Measurements from ENCODE around the gene HDAC3. TPM values are rescaled to one million over a fixed set of nuclear protein-coding genes. Genes with fewer than 3 reads are reported as not detected.

The HDAC3 gene
- total RNA-seq, 1 experiment from 2014 or later: 84.9 TPM

DNA sequence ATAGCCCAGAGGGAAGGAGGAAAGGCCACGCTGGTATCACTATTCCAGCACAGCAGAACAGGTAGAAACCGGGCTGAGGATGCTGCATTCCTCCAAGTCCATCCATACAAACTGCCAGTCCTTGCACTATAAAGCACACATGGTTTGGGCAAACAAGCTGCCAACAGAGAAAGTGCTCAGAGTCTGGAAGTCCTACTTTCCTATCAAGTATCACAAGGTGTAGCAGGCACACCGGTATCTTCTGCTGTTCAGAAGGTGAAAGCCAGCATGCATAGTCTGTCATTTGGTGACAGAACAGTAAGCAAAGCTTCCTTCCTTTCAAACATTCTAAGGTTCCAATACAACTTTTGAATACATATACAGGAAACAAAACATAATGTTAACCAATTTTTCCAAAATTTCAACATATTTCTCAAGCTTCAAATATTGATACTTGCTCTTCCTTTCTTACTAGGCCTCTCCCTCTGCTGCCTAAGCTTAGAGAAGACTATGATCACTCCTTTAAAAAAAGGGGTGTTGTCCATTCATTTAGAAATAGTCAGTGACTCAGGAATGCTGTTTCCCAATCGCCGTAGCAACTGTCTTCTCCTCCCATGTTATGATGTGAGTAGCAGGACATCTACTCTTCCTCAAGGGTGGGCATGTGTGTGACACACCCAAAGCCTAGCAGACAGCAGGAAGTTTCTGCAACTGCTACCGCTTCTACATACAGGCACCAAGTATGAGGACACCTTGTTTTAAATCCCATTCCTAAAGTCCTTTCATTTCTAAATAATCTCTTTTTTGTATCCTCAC, 32.5 kb downstream of the HDAC3 start:
- peak; percentile 71 for DNase-seq (ENCODE audit: low spot score)

DNA sequence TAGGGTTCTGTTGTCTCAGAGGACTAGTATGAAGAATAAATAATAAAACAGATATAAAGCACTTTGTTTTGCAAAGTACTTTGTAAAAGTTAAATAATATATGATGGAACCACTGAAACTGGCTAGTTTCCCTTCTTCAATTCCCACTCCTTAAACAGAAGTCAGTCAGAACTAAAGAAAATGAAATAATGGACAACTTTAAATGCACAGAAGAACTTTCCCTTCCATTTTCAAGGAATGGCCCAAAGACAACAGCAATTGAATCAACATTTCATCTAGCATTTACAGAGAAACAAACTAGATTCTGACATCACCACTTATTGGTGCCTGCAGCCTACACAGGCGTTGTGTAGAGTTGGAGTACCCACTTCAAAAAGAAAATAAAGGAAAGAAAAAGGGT, 34.0 kb downstream of the HDAC3 start:
- DNase-seq (ENCODE audit: low spot score): no peak

DNA sequence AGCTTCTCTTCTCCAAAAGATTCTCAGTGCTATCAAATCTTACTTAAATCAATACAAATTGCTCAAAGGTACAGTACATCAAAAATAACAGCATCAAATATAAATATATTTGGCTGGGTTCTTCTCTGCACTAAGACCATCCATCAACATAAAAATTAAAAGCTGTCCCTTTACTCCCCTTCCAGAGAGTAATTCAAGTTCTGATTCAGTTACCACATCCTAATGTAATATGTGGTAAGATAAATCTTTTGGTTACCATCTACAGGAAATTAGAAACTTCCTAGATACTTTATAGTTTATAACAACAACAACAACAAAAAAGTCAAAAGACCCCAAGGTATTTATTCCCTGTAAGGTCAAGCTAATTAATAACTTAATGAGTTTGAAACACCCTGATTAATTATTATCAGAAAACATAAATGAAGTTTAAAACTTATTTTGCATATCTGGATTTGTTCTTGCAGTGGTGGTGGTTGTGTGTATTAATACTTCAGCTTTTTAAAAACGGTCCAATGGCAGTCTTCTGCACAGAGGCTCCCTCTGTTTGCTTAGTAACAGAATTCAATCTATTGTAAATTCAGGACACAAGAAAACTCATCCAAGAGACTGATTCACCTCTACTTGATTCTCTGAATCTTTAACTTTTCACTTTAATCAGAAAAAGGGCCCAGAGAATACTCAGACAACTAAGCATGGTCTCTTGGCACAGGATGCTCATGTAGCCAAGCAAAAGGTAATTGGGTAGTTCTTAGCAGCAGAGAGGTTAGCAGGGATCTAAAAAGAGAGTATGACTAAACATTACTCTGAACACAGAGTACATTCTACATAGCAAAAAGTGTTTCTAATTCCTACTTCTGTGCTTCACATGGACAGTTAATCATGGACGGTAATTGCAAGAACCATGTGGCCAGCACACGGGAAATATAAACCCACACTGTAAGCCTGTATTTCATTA, 38.0 kb downstream of the HDAC3 start:
- DNase-seq (ENCODE audit: low spot score): no peak

DNA sequence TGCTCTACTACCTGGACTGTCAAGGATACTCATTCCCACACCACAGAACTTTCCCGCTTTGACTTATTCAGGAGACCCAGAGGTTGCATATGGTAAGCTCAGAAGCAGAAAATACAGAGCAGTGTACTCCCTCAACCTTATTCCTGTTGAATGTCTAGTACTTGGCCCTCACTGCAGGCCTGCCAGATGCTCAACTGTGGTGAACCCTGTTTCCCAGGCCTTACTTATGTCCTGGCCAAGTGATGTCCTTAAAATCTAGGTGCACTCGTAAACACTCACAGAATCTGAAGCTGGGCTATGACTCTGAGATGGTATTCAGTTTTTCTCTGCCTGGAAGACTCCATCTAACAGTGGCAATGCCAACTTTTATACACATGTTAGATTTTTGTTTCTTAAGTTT, 38.8 kb downstream of the HDAC3 start:
- DNase-seq (ENCODE audit: low spot score): no peak

DNA sequence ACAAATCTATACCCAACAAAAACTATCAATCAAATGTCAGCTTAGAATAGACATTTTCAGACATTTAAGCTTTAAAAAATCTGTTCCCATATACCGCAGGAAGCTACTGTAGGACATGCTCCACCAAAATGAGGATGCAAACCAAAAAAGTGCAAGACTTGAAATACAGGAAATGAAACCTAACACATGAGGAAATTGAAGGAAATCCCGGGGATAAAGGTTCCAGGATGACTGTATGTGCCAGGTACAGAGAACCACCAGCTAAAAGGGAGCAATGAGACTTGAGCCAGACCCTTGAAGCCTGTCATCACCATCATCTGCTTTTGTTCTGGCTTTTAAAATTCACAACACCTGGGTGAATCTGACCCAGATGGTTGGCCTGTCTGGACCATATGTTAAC, 39.3 kb downstream of the HDAC3 start:
- DNase-seq (ENCODE audit: low spot score): no peak

DNA sequence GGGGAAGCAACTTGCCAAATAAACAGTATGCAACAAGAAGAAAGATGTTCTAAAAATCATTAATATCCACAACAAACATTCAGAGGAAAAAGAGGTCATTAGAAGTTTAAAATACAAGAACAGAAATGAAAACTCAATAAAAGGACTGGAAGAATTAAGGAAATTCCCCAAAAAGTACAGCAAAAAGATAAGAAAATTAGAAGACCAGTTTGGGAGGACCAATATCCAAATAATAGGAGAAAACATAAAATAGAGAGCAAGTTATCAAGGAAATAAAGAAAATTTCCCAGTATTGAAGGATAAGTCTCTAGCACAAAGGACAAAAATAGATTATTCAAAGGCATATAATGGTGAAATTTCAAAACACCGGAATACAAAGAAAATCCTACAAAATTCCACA, 39.8 kb downstream of the HDAC3 start:
- DNase-seq (ENCODE audit: low spot score): no peak

DNA sequence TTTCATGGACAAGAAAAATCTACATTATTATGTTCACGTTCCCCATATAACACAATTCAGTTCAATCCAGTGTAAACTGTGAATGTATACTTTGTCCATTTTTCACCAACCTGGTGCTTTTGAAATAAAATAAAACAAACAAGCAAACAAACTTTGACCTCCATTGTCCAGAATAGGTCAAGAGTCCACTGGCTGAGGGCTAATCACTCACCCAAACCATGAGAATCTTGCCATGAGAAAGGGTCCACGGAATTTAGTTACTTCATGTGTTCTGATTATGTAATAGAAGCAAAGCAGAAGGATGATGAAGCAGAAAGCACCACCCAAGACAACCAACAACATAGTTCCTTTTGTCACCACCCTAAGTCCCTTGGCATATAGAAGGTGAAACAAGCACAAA, 46.5 kb downstream of the HDAC3 start:
- DNase-seq (ENCODE audit: low spot score): no peak

DNA sequence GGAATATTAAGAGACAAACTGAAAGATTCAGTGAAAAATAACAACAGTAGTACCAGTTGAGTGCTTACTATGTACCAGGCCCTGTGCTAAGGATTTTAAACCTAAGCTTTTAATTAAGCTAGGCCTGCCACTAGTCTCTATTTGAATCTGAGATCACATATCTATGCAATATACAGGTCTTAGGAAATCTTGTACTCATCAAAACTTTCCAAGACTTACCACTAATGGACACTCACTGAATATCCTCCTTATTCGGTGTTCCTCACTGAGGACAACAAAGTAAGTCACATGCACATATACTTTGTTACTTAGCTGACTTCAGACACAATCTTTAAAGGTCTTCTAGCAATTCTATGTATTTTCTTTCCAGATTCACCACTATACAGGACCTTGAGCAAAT, 50.4 kb downstream of the HDAC3 start:
- no peak for DNase-seq (ENCODE audit: low spot score)

DNA sequence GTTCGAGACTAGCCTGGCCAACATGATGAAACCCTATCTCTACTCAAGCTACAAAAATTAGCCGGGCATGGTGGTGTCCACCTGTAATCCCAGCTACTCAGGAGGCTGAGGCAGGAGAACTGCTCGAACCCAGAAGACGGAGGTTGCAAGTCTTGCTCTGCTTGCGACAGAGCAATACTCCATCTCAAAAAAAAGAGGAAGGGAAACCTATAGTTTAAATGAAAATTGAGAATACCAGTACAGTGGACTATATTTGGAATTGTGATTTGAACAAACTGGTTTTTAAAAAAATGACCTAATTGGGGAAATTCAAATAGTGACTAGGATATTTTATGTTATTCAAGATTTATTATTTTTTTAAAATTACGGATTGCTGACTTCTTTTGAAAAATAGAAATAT, 51.1 kb downstream of the HDAC3 start:
- DNase-seq (ENCODE audit: low spot score): no peak

DNA sequence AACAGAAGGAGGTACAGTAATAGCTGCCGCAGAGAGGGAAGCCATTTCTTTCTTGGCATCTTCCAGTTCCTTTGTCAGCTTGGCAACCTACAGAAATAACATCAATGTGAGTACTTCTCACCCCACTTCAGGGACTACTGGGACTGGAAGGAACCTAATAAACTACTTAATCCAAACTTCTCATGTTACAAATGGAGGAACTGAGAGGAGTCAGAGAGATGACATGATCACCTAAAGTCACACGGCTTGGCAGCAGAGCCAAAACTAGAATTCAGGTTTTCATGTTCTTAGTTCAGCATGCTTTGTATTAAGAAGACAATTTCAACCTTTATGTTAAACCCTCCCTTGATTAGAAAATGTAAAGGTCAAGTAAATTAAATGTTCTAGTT, 62.5 kb downstream of the HDAC3 start:
- no peak for DNase-seq (ENCODE audit: low spot score)

DNA sequence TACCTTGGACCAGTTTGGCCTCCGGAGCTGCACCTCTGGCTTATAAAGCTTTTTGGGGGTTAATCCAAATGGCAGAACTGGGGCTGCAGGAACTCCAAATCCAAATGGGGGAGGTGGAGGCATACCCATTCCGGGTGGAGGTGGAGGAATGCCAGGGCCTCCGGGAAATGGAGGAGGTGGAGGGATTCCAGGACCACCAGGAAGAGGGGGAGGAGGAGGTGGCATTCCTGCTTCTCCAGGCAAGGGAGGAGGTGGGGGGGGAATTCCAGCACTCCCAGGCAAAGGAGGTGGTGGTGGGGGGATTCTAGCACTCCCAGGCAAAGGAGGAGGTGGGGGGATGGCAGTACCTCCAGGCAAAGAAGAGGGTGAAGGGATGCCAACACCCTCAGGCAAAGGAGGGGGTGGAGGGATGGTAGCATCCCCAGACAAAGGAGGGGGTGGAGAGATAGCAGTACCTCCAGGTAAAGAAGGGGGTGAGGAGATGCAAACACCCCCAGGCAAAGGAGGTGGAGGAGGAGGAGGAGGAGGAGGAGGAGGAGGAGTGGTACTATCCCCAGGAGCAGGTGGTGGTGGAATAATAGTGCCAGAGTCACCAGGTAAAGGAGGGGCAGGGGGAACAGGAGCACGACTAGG, 63.0 kb downstream of the HDAC3 start:
- DNase-seq (ENCODE audit: low spot score): no peak

Small RNA genes lying within 50 kb of the gene (small RNA-seq; reads per million reads assigned to genes)
- gene RPS27AP10: not detected

Other genes with a start within 250 kb of the HDAC3 start
- 0.05 TPM in 1 of 2 replicates, not detected in the other for gene PCDHGB4, start 249.2 kb downstream of the HDAC3 start, total RNA-seq (2014; rRNA removed; shearing (Covaris generic))
- 0.10 TPM in 1 of 2 replicates, not detected in the other for gene PCDHGA8, start 244.2 kb downstream of the HDAC3 start, total RNA-seq (2014; rRNA removed; shearing (Covaris generic))
- not detected in 2 replicates for gene PCDHGB5, start 238.9 kb downstream of the HDAC3 start, total RNA-seq (2014; rRNA removed; shearing (Covaris generic))
- 0.31 and 0.50 TPM in 2 replicates for gene PCDHGA9, start 234.1 kb downstream of the HDAC3 start, total RNA-seq (2014; rRNA removed; shearing (Covaris generic))
- 0.18 and 0.33 TPM in 2 replicates for gene PCDHGB6, start 228.8 kb downstream of the HDAC3 start, total RNA-seq (2014; rRNA removed; shearing (Covaris generic))
- gene PCDHGA10, start 223.9 kb downstream of the HDAC3 start, total RNA-seq (2014; rRNA removed; shearing (Covaris generic)): 2.8 and 4.3 TPM in 2 replicates
- gene PCDHGB7, start 219.2 kb downstream of the HDAC3 start, total RNA-seq (2014; rRNA removed; shearing (Covaris generic)): 0.66 and 2.1 TPM in 2 replicates
- 0.13 and 0.64 TPM in 2 replicates for gene PCDHGA11, start 215.8 kb downstream of the HDAC3 start, total RNA-seq (2014; rRNA removed; shearing (Covaris generic))
- 0.13 and 0.37 TPM in 2 replicates for gene PCDHGA12, start 206.3 kb downstream of the HDAC3 start, total RNA-seq (2014; rRNA removed; shearing (Covaris generic))
- 1.8 and 2.1 TPM in 2 replicates for gene PCDHGC3, start 160.9 kb downstream of the HDAC3 start, total RNA-seq (2014; rRNA removed; shearing (Covaris generic))
- gene PCDHGC4, start 151.8 kb downstream of the HDAC3 start, total RNA-seq (2014; rRNA removed; shearing (Covaris generic)): 1.7 TPM in 1 of 2 replicates, not detected in the other
- 0.61 TPM in 1 of 2 replicates, not detected in the other for gene PCDHGC5, start 147.8 kb downstream of the HDAC3 start, total RNA-seq (2014; rRNA removed; shearing (Covaris generic))
- gene DIAPH1, start 17.8 kb downstream of the HDAC3 start, total RNA-seq (2014; rRNA removed; shearing (Covaris generic)): 52.1 and 74.7 TPM in 2 replicates
- gene RELL2, start 148 bp upstream of the HDAC3 start, total RNA-seq (2014; rRNA removed; shearing (Covaris generic)): 26.6 and 27.2 TPM in 2 replicates
- 24.3 and 30.6 TPM in 2 replicates for gene FCHSD1, start 14.6 kb upstream of the HDAC3 start, total RNA-seq (2014; rRNA removed; shearing (Covaris generic))
- gene ARAP3, start 45.4 kb upstream of the HDAC3 start, total RNA-seq (2014; rRNA removed; shearing (Covaris generic)): 0.21 and 0.38 TPM in 2 replicates
- gene PCDH1, start 241.6 kb upstream of the HDAC3 start, total RNA-seq (2014; rRNA removed; shearing (Covaris generic)): 108 and 131 TPM in 2 replicates